ENCODE results near the gene LSMEM2.

DNA sequence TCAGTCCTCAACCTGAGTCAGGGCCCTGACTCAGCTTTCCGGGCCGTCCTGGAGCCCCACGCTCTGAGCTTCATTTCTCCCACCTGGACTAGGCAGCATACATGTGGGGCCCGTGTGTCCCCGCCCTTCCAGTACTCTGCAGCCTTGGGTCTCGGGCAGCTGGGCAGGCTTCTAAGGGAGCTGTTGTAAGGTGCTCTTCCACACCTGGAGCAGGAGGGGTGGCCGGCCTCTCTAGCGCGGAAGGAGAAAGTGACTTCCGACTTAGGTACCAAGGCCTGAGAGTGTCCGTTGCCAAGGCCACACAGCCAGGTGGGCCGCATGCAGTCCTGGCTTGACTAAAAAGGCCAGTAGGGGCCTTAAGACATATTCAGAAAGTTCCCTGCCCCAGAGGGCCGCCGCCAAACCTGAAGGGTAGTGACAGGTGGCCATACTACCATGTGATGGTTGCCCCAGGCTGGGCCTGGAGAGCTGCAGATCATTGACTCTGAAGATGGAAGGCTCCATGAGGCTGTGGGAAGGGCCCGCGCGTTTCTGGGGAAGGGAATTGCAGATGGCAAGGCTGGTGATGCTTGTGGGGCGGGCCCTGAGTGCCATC is 19.4 kb upstream of the LSMEM2 start:
- TF ChIP-seq BHLHE40 (IDR thresholded peaks at IDR 0.05; ENCODE audit: low read depth, low read length) (no peak), POLR2A (IDR thresholded peaks at IDR 0.05; ENCODE audit: low read length) (no peak)
- TF ChIP-seq, protein P1, sequence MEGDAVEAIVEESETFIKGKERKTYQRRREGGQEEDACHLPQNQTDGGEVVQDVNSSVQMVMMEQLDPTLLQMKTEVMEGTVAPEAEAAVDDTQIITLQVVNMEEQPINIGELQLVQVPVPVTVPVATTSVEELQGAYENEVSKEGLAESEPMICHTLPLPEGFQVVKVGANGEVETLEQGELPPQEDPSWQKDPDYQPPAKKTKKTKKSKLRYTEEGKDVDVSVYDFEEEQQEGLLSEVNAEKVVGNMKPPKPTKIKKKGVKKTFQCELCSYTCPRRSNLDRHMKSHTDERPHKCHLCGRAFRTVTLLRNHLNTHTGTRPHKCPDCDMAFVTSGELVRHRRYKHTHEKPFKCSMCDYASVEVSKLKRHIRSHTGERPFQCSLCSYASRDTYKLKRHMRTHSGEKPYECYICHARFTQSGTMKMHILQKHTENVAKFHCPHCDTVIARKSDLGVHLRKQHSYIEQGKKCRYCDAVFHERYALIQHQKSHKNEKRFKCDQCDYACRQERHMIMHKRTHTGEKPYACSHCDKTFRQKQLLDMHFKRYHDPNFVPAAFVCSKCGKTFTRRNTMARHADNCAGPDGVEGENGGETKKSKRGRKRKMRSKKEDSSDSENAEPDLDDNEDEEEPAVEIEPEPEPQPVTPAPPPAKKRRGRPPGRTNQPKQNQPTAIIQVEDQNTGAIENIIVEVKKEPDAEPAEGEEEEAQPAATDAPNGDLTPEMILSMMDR (IDR thresholded peaks at IDR 0.05) = no peak

Data from A549 (cell line).